IMR-90 (cell line): Measurements from ENCODE around the gene NT5E.

Experiments used
- MAZ ChIP-seq: IDR thresholded peaks from 2 replicates; pipeline ENCODE4 v1.6.1; 2012; ENCODE audit warnings: low read depth, mild to moderate bottlenecking, low read length, improper control_type of control experiment, moderate library complexity, borderline replicate concordance
- NFE2L2 ChIP-seq: fragments of 150-350 bp; IDR thresholded peaks from 2 replicates; pipeline ENCODE4 v1.6.1; 2016; ENCODE audit warnings: low read depth, mild to moderate bottlenecking, low read length
- POLR2A ChIP-seq: IDR thresholded peaks from 2 replicates; pipeline ENCODE4 v1.6.1; 2012; ENCODE audit warnings: mild to moderate bottlenecking, low read depth, low read length
- TF ChIP-seq, protein P1 (sequence below): conservative IDR thresholded peaks from 2 replicates; pipeline ENCODE4 v1.5.1; 2012; ENCODE audit warnings: mild to moderate bottlenecking, low read depth, low read length, improper control_type of control experiment

DNA sequence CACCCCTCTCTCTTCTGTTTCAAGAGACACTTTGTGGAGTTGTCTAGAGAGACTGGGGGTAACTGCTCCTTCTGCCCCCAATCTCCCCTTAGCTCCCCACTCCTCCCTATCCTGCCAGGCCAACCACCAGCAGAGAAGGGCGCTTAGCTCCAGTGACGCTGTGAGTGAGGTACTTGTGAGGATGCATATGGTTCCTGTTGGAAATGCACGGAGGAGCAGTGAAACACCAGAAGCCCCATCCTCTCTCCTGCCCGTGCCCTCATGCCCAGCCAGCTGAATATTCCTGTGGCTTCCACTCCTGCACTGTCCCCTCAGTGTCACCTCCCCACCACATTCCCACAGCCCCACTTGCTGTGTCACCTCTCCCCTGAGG lies 11.9 kb downstream of the NT5E start:
- TF ChIP-seq, protein P1, sequence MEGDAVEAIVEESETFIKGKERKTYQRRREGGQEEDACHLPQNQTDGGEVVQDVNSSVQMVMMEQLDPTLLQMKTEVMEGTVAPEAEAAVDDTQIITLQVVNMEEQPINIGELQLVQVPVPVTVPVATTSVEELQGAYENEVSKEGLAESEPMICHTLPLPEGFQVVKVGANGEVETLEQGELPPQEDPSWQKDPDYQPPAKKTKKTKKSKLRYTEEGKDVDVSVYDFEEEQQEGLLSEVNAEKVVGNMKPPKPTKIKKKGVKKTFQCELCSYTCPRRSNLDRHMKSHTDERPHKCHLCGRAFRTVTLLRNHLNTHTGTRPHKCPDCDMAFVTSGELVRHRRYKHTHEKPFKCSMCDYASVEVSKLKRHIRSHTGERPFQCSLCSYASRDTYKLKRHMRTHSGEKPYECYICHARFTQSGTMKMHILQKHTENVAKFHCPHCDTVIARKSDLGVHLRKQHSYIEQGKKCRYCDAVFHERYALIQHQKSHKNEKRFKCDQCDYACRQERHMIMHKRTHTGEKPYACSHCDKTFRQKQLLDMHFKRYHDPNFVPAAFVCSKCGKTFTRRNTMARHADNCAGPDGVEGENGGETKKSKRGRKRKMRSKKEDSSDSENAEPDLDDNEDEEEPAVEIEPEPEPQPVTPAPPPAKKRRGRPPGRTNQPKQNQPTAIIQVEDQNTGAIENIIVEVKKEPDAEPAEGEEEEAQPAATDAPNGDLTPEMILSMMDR, result no peak
- TF ChIP-seq MAZ (no peak), POLR2A (no peak), NFE2L2 (no peak)
